GM12872 (cell line): ENCODE data around the gene FFAR2.

ENCODE experiments used
- CTCF ChIP-seq: IDR thresholded peaks from 3 replicates; pipeline ENCODE4 v1.5.1; 2011; ENCODE audit warnings: low read depth, mild to moderate bottlenecking, low read length, moderate library complexity; ENCODE audit not compliant: insufficient read depth

FFAR2 gene

GRCh38 chr19:35417278-35417677, 30.8 kb upstream of the FFAR2 start:
- TF ChIP-seq CTCF: no peak

- no peak for TF ChIP-seq CTCF
These were observed 30.1 kb upstream of the FFAR2 start for GRCh38 chr19:35417713-35418534.

DNA sequence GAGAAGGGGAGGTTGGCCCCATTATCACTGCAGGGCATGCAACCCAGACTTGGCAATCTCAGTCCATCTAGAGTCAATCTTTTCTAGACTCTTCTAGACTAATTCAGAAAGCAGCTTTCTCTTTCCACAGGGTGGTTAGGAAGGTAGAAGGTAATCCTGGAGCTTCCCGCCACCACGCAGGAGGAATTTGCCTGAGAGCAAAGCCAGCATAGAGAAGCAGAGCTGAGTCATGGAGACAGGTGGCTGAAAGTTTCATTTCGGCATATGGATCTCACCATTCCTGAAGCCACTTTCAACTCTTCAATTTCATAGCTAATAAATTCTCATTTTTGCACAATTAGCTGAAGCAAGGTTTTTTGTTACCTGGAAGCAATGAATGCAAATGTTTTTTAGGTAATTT, 29.0 kb upstream of the FFAR2 start:
- no peak for TF ChIP-seq CTCF

DNA sequence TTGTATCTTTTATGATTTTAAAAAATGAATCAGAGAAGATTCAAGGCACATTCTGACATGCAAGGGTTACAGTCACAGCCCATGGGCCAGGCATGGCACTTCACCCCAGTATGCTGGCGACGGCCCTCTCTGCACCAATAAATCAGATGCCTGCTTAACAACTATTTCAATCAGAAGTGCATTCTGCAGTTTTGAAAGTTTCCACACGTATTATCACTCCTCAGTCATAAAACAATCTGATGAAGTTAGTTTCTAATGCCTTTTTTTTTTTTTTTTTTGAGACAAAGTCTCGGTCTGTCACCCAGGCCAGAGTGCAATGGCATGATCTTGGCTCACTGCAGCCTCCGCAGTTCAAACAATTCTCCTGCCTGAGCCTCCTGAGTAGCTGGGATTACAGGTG, 28.3 kb upstream of the FFAR2 start:
- TF ChIP-seq CTCF: no peak

DNA sequence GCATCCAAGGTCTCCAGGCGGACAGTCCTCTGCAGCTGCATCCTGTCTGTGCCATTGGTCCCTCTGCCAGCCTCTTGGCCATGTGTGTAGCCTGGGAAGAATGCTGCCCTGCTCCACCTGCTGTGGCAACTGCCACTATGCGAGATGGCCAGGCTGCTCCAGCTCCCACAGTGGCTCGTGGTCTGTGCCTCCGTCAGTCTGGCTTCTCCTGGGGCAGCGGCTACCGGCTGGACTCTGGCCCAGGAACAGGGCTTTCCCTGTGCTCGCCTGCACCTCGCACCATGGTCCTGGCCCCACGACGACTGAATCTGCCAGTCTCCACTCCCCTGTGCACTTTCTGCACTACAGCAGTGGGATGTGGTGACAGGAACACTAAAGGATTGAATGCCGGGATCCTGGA, 26.7 kb upstream of the FFAR2 start:
- no peak for TF ChIP-seq CTCF

GRCh38 chr19:35425682-35426081, 22.4 kb upstream of the FFAR2 start:
- TF ChIP-seq CTCF: no peak

GRCh38 chr19:35427187-35427586, 20.9 kb upstream of the FFAR2 start:
- TF ChIP-seq CTCF: no peak
